ENCODE data around the gene CHKA.

- TF ChIP-seq MAFK (IDR thresholded peaks at IDR 0.05; ENCODE audit: low read depth, low read length) (no peak), RAD21 (IDR thresholded peaks at IDR 0.05; ENCODE audit: low read length) (no peak), CTCF (conservative IDR thresholded peaks at IDR 0.05; ENCODE audit: low read depth, low read length) (no peak), SMC3 (IDR thresholded peaks at IDR 0.05; ENCODE audit: low read depth, low read length) (no peak), POLR2A (IDR thresholded peaks at IDR 0.05; ENCODE audit: low read depth, low read length) (no peak), RFX5 (IDR thresholded peaks at IDR 0.05; ENCODE audit: low read depth, low read length) (no peak), ELK1 (IDR thresholded peaks at IDR 0.05; ENCODE audit: borderline replicate concordance, low read depth, low read length) (no peak), MXI1 (IDR thresholded peaks at IDR 0.05; ENCODE audit: borderline replicate concordance, low read depth, low read length) (no peak), FOS (IDR thresholded peaks at IDR 0.05; ENCODE audit: low read depth, low read length) (no peak), USF2 (IDR thresholded peaks at IDR 0.05; ENCODE audit: low read depth, low read length) (no peak), CHD1 (IDR thresholded peaks at IDR 0.05; ENCODE audit: low read depth, low read length) (no peak), CEBPB (IDR thresholded peaks at IDR 0.05; ENCODE audit: low read depth, low read length) (no peak)
Observed at GRCh38 chr11:68133761-68134160, 12.6 kb upstream of the CHKA start.

All from IMR-90 (cell line).